ENCODE results near the gene KEAP1. TPM values are rescaled to one million over a fixed set of nuclear protein-coding genes. Genes with fewer than 3 reads are reported as not detected.
"Not testable (repeated sequence)": the region's sequence is repeated elsewhere in the genome, so short reads cannot be mapped to it uniquely, and the experiment has no call there.

KEAP1 gene
- total and polyA plus RNA-seq, 10 of the 15 experiments (the other 5 are each of a cell fraction or from before 2014, with no cell fraction given) = 1.4 to 87.7 (median 48.6) TPM

GRCh38 chr19:10533646-10534386 is 30.7 kb upstream of the KEAP1 start (continued):
- TF ChIP-seq NFYA (IDR thresholded peaks at IDR 0.05; ENCODE audit: borderline replicate concordance, low read depth, low read length) (no peak), FOS (IDR thresholded peaks at IDR 0.05; ENCODE audit: borderline replicate concordance, extremely low read depth, insufficient read length) (no peak)

- ChIA-PET CTCF (interaction anchor here (0.9 to 1.5 kb wide), 5 partner anchors 10 to 49 kb away, joined by 3 to 5 read pairs (median 4); no protein-coding TSS in a partner anchor), POLR2A (interaction anchor here (0.7 kb wide), 1 partner anchor 359 kb away, joined by 3 read pairs; no protein-coding TSS in a partner anchor), RAD21 (ENCODE audit: unreplicated experiment) (no interaction called here), SMC1A (ENCODE audit: uncharacterized antibody, unreplicated experiment) (interaction anchor here (1.6 kb wide), 1 partner anchor 40 kb away, joined by 3 read pairs; no protein-coding TSS in a partner anchor)
- no peak overlapping the region for H3K27ac ChIP-seq (ENCODE audit: control insufficient read depth, insufficient read depth)
- no peaks in the 10 kb centered on the region for H4K20me1 ChIP-seq (ENCODE audit: control insufficient read depth, insufficient read depth)
- no peaks in the 10 kb centered on the region for H3K27me3 ChIP-seq (replicated peaks in 1 of 2; ENCODE audit: control insufficient read depth in 2 of 2, insufficient read depth in 2 of 2, low read length in 1 of 2)
- DNase-seq (ENCODE audit: low read depth, low spot score) = no peak
- ATAC-seq = no peak
- no peak overlapping the region for H3K9ac ChIP-seq (ENCODE audit: control insufficient read depth, insufficient read depth, low read length)
- in situ Hi-C loops (cut with MboI) = no loop called here
- H2AFZ ChIP-seq (ENCODE audit: control insufficient read depth, low read depth, low read length) = no peak overlapping the region
- peaks cover 2% of the 10 kb centered on the region; the same call in 1 of the 3 replicates for H3K9me3 ChIP-seq (replicated peaks; ENCODE audit: control insufficient read depth, insufficient read depth, low read length)
- no peak overlapping the region for H3K4me3 ChIP-seq
- H3K36me3 ChIP-seq (ENCODE audit: control insufficient read depth in 2 of 2, insufficient read depth in 2 of 2, low read length in 1 of 2) = no peaks in the 10 kb centered on the region
- no peaks in the 10 kb centered on the region for H3K79me2 ChIP-seq (ENCODE audit: control insufficient read depth, insufficient read depth, low read length)
- WGBS (ENCODE audit: insufficient coverage, insufficient replicate concordance, low lambda C conversion rate, missing lambda C conversion rate) = 0% methylated on average over 1 of the region's 1 CpG
- intact Hi-C loops (cut with micrococcal nuclease; ENCODE audit: unreplicated experiment) = no loop called here
- no peaks in the 10 kb centered on the region for H3K4me1 ChIP-seq (ENCODE audit: control insufficient read depth, insufficient read depth, low read length)
- no peak for FAIRE-seq
- H3K4me2 ChIP-seq (ENCODE audit: control insufficient read depth, insufficient read depth) = no peak overlapping the region
- TF ChIP-seq SP1 (IDR thresholded peaks at IDR 0.05; ENCODE audit: low read depth, low read length) = no peak
- no peak for TF ChIP-seq IKZF2 (IDR thresholded peaks at IDR 0.05)
- no peak for TF ChIP-seq SREBF2 (IDR thresholded peaks at IDR 0.05; ENCODE audit: low read length)
- TF ChIP-seq ZBED1 (IDR thresholded peaks at IDR 0.05; ENCODE audit: borderline replicate concordance) = no peak
- peak; percentile 61; the same call in 1 of the 2 replicates for TF ChIP-seq ZNF217 (IDR thresholded peaks at IDR 0.05)
- BruUV-seq (replicated peaks) = no TSS peak
Observed at GRCh38 chr19:10532457-10532856, 29.3 kb upstream of the KEAP1 start.

GRCh38 chr19:10526887-10527286 is 23.7 kb upstream of the KEAP1 start:
- in situ Hi-C loops (cut with MboI); H3K4me1 ChIP-seq (ENCODE audit: control insufficient read depth, insufficient read depth, low read length); H4K20me1 ChIP-seq (ENCODE audit: control insufficient read depth, insufficient read depth); H3K9me3 ChIP-seq (replicated peaks; ENCODE audit: control insufficient read depth, insufficient read depth, low read length); H3K36me3 ChIP-seq (ENCODE audit: control insufficient read depth in 2 of 2, insufficient read depth in 2 of 2, low read length in 1 of 2); H3K27me3 ChIP-seq (replicated peaks in 1 of 2; ENCODE audit: control insufficient read depth in 2 of 2, insufficient read depth in 2 of 2, low read length in 1 of 2); FAIRE-seq; H3K4me3 ChIP-seq; H3K27ac ChIP-seq (ENCODE audit: control insufficient read depth, insufficient read depth); SMC1A ChIA-PET (ENCODE audit: uncharacterized antibody, unreplicated experiment); DNase-seq (ENCODE audit: low read depth, low spot score); BruUV-seq (replicated peaks); CTCF ChIA-PET; H2AFZ ChIP-seq (ENCODE audit: control insufficient read depth, low read depth, low read length); intact Hi-C loops (cut with micrococcal nuclease; ENCODE audit: unreplicated experiment); H3K4me2 ChIP-seq (ENCODE audit: control insufficient read depth, insufficient read depth); ATAC-seq; H3K9ac ChIP-seq (ENCODE audit: control insufficient read depth, insufficient read depth, low read length); RAD21 ChIA-PET (ENCODE audit: unreplicated experiment); H3K79me2 ChIP-seq (ENCODE audit: control insufficient read depth, insufficient read depth, low read length): not testable (repeated sequence)
- 67% methylated on average over 7 of the region's 8 CpGs for WGBS (ENCODE audit: insufficient coverage, insufficient replicate concordance, low lambda C conversion rate, missing lambda C conversion rate)
- POLR2A ChIA-PET = interaction anchor here (0.6 kb wide), 1 partner anchor 381 kb away, joined by 7 read pairs; no protein-coding TSS in a partner anchor

Data from GM12878 (cell line).